ENCODE data around the gene TAS2R19.

DNA sequence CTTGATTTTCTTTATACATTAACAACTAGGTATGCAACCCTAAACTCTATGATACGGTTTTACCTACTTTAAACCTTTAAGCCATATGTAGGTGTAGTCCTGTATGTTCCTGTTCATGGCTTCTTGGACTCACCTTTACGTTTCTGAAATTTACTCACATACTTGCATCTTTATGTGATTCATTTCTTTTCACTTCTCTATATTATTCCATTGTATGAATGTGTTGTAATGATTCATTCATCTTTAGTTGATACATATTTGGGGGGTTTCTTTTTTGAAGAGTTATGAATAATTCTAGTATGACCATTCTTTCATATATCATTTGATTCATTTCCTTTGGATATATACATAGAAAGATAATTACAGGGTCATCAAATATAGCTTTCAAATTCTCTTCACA is 33.3 kb downstream of the TAS2R19 start:
- TF ChIP-seq CTCF (IDR thresholded peaks at IDR 0.05; ENCODE audit: low read length) (no peak), EZH2 (optimal IDR thresholded peaks at IDR 0.05; ENCODE audit: low read depth, low read length) (no peak), EZH2phosphoT487 (IDR thresholded peaks at IDR 0.05; ENCODE audit: low read length) (no peak)
